Kidney glomerular epithelial cell (primary cell): ENCODE results near the gene RALB.
A peak's percentile ranks its signal among the peaks of the same experiment; 100 is the strongest.

Source experiments
- DNase-seq: peaks from one replicate; lab custom pipeline; 2025; lab: John Stamatoyannopoulos, UW

Gene RALB

GRCh38 chr2:120252225-120253020 lies at the start of gene RALB:
Gene RALB (plus strand): TSS chr2:120252852. CDS start chr2:120278665, 25,813 bp downstream.
- peak; percentile 95 for DNase-seq

GRCh38 chr2:120203251-120204021 lies 49.2 kb upstream of the RALB start:
- DNase-seq: no peak

- no peak for DNase-seq
These were observed 48.6 kb upstream of the RALB start for GRCh38 chr2:120204022-120204405.

- DNase-seq: no peak
These were observed 48.2 kb upstream of the RALB start for GRCh38 chr2:120204417-120204816.

GRCh38 chr2:120204945-120205670 lies 47.5 kb upstream of the RALB start:
- no peak for DNase-seq

GRCh38 chr2:120206022-120206581 lies 46.5 kb upstream of the RALB start:
- no peak for DNase-seq

GRCh38 chr2:120208381-120209353 lies 44.0 kb upstream of the RALB start:
- DNase-seq: no peak

GRCh38 chr2:120209427-120210269 lies 43.0 kb upstream of the RALB start:
- DNase-seq: no peak

GRCh38 chr2:120210270-120210693 lies 42.4 kb upstream of the RALB start:
- DNase-seq: no peak

GRCh38 chr2:120218181-120218580 lies 34.5 kb upstream of the RALB start:
- no peak for DNase-seq

- no peak for DNase-seq
These were observed 33.4 kb upstream of the RALB start for GRCh38 chr2:120219291-120219690.

GRCh38 chr2:120219766-120220165 lies 32.9 kb upstream of the RALB start:
- no peak for DNase-seq

GRCh38 chr2:120220756-120221155 lies 31.9 kb upstream of the RALB start:
- no peak for DNase-seq

GRCh38 chr2:120221616-120222015 lies 31.0 kb upstream of the RALB start:
- DNase-seq: no peak

GRCh38 chr2:120222186-120223033 lies 30.2 kb upstream of the RALB start:
- DNase-seq: no peak

- DNase-seq: peak; percentile 82
These were observed 29.4 kb upstream of the RALB start, which contains the start of gene TMEM185B for GRCh38 chr2:120223034-120223912. Gene TMEM185B (minus strand): TSS chr2:120223400. CDS start chr2:120222976, 424 bp downstream.

GRCh38 chr2:120224256-120224655 lies 28.4 kb upstream of the RALB start:
- no peak for DNase-seq
